Osteocyte (in vitro differentiated cells): ENCODE results near the gene SLC27A3. TPM values are rescaled to one million over a fixed set of nuclear protein-coding genes. Genes with fewer than 3 reads are reported as not detected.

Source experiments
- DNase-seq: peaks from one replicate; pipeline ENCODE4 v3.0.0; 2021; ENCODE audit warnings: mixed read lengths; ENCODE audit not compliant: unreplicated experiment; ENCODE audit errors: extremely low spot score
- H3K27ac Mint-ChIP-seq: one replicate; pipeline ENCODE4 v1.8.0; 2021; ENCODE audit warnings: mild to moderate bottlenecking, mixed read lengths; ENCODE audit not compliant: unreplicated experiment
- H3K27me3 Mint-ChIP-seq: one replicate; pipeline ENCODE4 v1.8.0; 2021; ENCODE audit warnings: mixed read lengths; ENCODE audit not compliant: unreplicated experiment
- H3K36me3 Mint-ChIP-seq: one replicate; pipeline ENCODE4 v1.8.0; 2021; ENCODE audit warnings: mixed read lengths; ENCODE audit not compliant: unreplicated experiment
- H3K4me1 Mint-ChIP-seq: one replicate; pipeline ENCODE4 v1.8.0; 2021; ENCODE audit warnings: mixed read lengths; ENCODE audit not compliant: unreplicated experiment
- H3K4me3 Mint-ChIP-seq: one replicate; pipeline ENCODE4 v1.8.0; 2021; ENCODE audit warnings: mild to moderate bottlenecking, moderate library complexity, mixed read lengths; ENCODE audit not compliant: unreplicated experiment
- H3K9me3 Mint-ChIP-seq: one replicate; pipeline ENCODE4 v1.8.0; 2021; ENCODE audit warnings: mixed read lengths; ENCODE audit not compliant: unreplicated experiment
- total RNA-seq: library from RNA; stranded (reverse); gene quantifications from 2 replicates; pipeline ENCODE4 v1.2.1, GENCODE V29; 2021
- TF ChIP-seq, protein P1 (sequence below): fragments of 200-600 bp; sonication (generic); IDR thresholded peaks from 2 replicates; pipeline ENCODE4 v1.5.0; 2021; ENCODE audit warnings: antibody characterized with exemption, mild to moderate bottlenecking, moderate library complexity

Gene SLC27A3
- total RNA-seq, 1 donor from 2014 or later, result 9.9 TPM

DNA sequence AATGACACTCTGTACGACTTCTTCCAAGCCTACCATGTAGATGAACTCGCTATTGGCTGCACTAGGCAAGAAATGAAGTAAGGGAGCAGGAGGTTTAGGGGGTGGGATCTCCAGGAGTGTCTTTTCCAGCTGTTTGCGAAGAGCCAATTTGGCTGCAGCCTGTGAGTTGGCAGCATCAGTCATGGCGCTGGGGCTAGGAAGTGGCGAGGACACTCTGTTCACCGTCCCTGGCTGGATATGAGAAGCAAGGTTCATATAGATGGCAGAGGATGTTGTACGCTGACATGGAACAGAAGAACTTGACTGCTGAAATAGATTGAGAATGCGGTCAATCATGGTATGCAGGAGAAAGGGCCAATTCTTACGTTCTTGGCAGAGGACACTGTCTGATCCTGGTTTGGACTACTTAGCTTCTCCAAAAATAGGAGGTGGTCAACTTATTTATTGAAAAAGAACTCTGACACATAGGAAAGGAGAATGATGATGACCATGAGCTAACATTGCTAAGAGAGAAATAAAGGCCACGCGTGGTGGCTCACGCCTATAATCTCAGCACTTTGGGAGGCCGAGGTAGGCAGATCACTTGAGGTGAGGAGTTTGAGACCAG is 41.2 kb downstream of the SLC27A3 start:
- H3K4me3 Mint-ChIP-seq, result no peak overlapping the region
- no peaks in the 10 kb centered on the region for H3K27me3 Mint-ChIP-seq
- DNase-seq, result no peak
- H3K36me3 Mint-ChIP-seq, result peaks cover 41% of the 10 kb centered on the region
- TF ChIP-seq, protein P1, sequence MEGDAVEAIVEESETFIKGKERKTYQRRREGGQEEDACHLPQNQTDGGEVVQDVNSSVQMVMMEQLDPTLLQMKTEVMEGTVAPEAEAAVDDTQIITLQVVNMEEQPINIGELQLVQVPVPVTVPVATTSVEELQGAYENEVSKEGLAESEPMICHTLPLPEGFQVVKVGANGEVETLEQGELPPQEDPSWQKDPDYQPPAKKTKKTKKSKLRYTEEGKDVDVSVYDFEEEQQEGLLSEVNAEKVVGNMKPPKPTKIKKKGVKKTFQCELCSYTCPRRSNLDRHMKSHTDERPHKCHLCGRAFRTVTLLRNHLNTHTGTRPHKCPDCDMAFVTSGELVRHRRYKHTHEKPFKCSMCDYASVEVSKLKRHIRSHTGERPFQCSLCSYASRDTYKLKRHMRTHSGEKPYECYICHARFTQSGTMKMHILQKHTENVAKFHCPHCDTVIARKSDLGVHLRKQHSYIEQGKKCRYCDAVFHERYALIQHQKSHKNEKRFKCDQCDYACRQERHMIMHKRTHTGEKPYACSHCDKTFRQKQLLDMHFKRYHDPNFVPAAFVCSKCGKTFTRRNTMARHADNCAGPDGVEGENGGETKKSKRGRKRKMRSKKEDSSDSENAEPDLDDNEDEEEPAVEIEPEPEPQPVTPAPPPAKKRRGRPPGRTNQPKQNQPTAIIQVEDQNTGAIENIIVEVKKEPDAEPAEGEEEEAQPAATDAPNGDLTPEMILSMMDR, result no peak
- H3K4me1 Mint-ChIP-seq, result no peaks in the 10 kb centered on the region
- H3K27ac Mint-ChIP-seq, result no peak overlapping the region
- H3K9me3 Mint-ChIP-seq, result no peaks in the 10 kb centered on the region

DNA sequence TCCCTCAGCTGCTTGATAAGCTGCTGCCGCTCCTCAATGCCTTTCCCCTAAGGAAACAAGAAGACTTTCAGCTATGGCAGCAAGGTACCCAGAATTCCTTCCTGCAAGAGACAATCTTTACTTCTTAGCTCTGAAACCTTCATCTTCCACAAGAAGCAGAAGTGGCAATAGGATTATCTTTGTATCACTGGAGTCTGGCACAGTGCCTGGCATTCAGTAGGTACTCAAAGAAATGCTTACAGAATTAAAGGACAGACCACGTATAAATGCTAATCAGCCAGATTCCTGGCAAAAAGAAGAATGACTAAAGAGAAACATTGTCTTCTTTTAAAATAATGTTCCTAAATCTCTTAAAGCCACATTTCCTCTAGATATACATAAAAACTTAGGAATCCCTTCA is 43.7 kb downstream of the SLC27A3 start:
- peaks cover 33% of the 10 kb centered on the region for H3K36me3 Mint-ChIP-seq
- no peak for DNase-seq
- peaks cover 3% of the 10 kb centered on the region for H3K4me1 Mint-ChIP-seq
- H3K27me3 Mint-ChIP-seq, result no peaks in the 10 kb centered on the region
- no peak overlapping the region for H3K27ac Mint-ChIP-seq
- H3K9me3 Mint-ChIP-seq, result no peaks in the 10 kb centered on the region
- TF ChIP-seq, protein P1, result no peak
- no peak overlapping the region for H3K4me3 Mint-ChIP-seq

DNA sequence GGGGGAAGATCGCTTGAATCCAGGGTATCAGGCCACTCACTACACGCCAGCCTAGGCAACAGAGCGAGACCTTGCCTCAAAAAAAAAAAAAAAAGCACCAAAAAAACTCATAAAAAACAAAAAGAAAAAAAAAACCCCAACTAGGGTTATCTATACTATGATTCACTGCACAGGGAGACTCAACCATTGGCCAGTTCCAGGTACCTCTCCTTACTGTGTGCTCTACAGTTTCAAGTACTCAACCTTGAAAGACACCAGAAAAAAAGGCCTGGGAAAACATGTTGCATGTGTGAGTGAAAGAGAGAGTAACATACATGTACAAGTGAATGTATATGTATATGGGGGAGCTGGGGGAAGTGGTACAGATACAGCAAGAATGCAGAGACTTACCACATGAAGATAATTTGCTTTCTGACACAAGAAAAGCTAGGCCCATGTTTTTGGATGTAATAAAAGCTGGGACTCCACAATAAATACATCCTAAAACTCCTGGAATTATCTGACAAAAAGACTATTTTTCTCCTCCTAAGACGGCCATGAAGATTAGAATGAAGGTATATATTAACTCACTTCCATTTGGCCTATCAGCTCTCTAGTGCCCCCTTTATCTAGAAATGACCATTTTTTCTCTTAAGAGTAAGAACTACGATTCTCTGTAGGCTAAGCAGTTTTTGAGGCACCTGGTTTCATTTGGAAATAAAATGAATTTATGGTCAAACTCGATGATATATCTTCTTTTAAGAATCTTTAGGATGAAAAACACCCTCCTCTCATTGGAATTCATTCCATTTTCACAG is 52.2 kb downstream of the SLC27A3 start:
- TF ChIP-seq, protein P1, result no peak
- no peak for DNase-seq
- no peaks in the 10 kb centered on the region for H3K9me3 Mint-ChIP-seq
- no peak overlapping the region for H3K27ac Mint-ChIP-seq
- no peaks in the 10 kb centered on the region for H3K27me3 Mint-ChIP-seq
- H3K4me3 Mint-ChIP-seq, result no peak overlapping the region
- peaks cover 11% of the 10 kb centered on the region for H3K36me3 Mint-ChIP-seq
- peaks cover 3% of the 10 kb centered on the region for H3K4me1 Mint-ChIP-seq

Other genes with a start within 250 kb of the SLC27A3 start
- 0.99 and 1.1 TPM in 2 replicates for gene S100A6, start 239.4 kb upstream of the SLC27A3 start, total RNA-seq
- 1.0 TPM in 1 of 2 replicates, not detected in the other for gene S100A5, start 234.5 kb upstream of the SLC27A3 start, total RNA-seq
- 337 and 353 TPM in 2 replicates for gene S100A4, start 229.6 kb upstream of the SLC27A3 start, total RNA-seq
- gene S100A3, start 226.1 kb upstream of the SLC27A3 start, total RNA-seq, result 5.7 and 7.5 TPM in 2 replicates
- gene S100A2, start 209.6 kb upstream of the SLC27A3 start, total RNA-seq, result 8.9 and 11.7 TPM in 2 replicates
- 134 and 143 TPM in 2 replicates for gene S100A16, start 162.3 kb upstream of the SLC27A3 start, total RNA-seq
- gene S100A14, start 159.1 kb upstream of the SLC27A3 start, total RNA-seq, result not detected in 2 replicates
- 126 and 128 TPM in 2 replicates for gene S100A13, start 147.9 kb upstream of the SLC27A3 start, total RNA-seq
- gene S100A1, start 147.0 kb upstream of the SLC27A3 start, total RNA-seq, result 1.1 TPM in 1 of 2 replicates, not detected in the other
- gene CHTOP, start 141.3 kb upstream of the SLC27A3 start, total RNA-seq, result 74.3 and 75.2 TPM in 2 replicates
- gene SNAPIN, start 116.7 kb upstream of the SLC27A3 start, total RNA-seq, result 39.7 and 46.3 TPM in 2 replicates
- gene ILF2, start 104.4 kb upstream of the SLC27A3 start, total RNA-seq, result 151 and 157 TPM in 2 replicates
- 0.16 TPM in 1 of 2 replicates, not detected in the other for gene NPR1, start 96.7 kb upstream of the SLC27A3 start, total RNA-seq
- gene INTS3, start 47.4 kb upstream of the SLC27A3 start, total RNA-seq, result 62.7 and 65.9 TPM in 2 replicates
- 63.2 and 66.7 TPM in 2 replicates for gene GATAD2B, start 147.6 kb downstream of the SLC27A3 start, total RNA-seq
- 48.0 and 53.1 TPM in 2 replicates for gene DENND4B, start 171.3 kb downstream of the SLC27A3 start, total RNA-seq
- 29.4 and 41.9 TPM in 2 replicates for gene CRTC2, start 183.2 kb downstream of the SLC27A3 start, total RNA-seq
- 93.2 and 95.3 TPM in 2 replicates for gene SLC39A1, start 188.1 kb downstream of the SLC27A3 start, total RNA-seq
- 9.3 and 11.1 TPM in 2 replicates for gene CREB3L4, start 192.5 kb downstream of the SLC27A3 start, total RNA-seq
- gene JTB, start 202.3 kb downstream of the SLC27A3 start, total RNA-seq, result 138 and 143 TPM in 2 replicates
- 153 and 162 TPM in 2 replicates for gene RAB13, start 210.9 kb downstream of the SLC27A3 start, total RNA-seq
- gene RPS27, start 215.4 kb downstream of the SLC27A3 start, total RNA-seq, result 1,646 and 1,797 TPM in 2 replicates